ENCODE data around the gene KRT77. TPM values are rescaled to one million over a fixed set of nuclear protein-coding genes. Genes with fewer than 3 reads are reported as not detected.

KRT77 gene
- total RNA-seq, 1 donor from 2014 or later, result not detected

GRCh38 chr12:52655251-52655650 lies 48.1 kb downstream of the KRT77 start:
- TF ChIP-seq CTCF (IDR thresholded peaks at IDR 0.05), result no peak
- H3K9me3 Mint-ChIP-seq (ENCODE audit: low read depth), result no peaks in the 10 kb centered on the region
- H3K4me1 Mint-ChIP-seq (ENCODE audit: low read depth), result no peaks in the 10 kb centered on the region
- no peak overlapping the region for H3K4me3 Mint-ChIP-seq (ENCODE audit: unreplicated experiment)
- peaks cover 73% of the 10 kb centered on the region for H3K27me3 Mint-ChIP-seq (ENCODE audit: low read depth)
- no peak for DNase-seq (ENCODE audit: low spot score)
- no peaks in the 10 kb centered on the region for H3K36me3 Mint-ChIP-seq (ENCODE audit: low read depth)
- no peak overlapping the region for H3K27ac Mint-ChIP-seq (ENCODE audit: unreplicated experiment)

GRCh38 chr12:52651726-52652261 lies 51.5 kb downstream of the KRT77 start, which contains the start of gene KRT2:
Gene KRT2 (minus strand): TSS chr12:52652211. CDS start chr12:52652142, 69 bp downstream.
- no peak within 1 kb of the TSS for H3K4me3 Mint-ChIP-seq (ENCODE audit: unreplicated experiment)
- H3K4me1 Mint-ChIP-seq (ENCODE audit: low read depth), result no peaks in the 10 kb centered on the region
- H3K27me3 Mint-ChIP-seq (ENCODE audit: low read depth), result peaks cover 63% of the 10 kb centered on the region
- H3K9me3 Mint-ChIP-seq (ENCODE audit: low read depth), result no peaks in the 10 kb centered on the region
- no peak for TF ChIP-seq CTCF (IDR thresholded peaks at IDR 0.05)
- no peak within 1 kb of the TSS for H3K27ac Mint-ChIP-seq (ENCODE audit: unreplicated experiment)
- H3K36me3 Mint-ChIP-seq (ENCODE audit: low read depth), result no peaks in the 10 kb centered on the region
- no peak for DNase-seq (ENCODE audit: low spot score)

GRCh38 chr12:52650520-52651081 lies 52.7 kb downstream of the KRT77 start:
- H3K4me1 Mint-ChIP-seq (ENCODE audit: low read depth), result no peaks in the 10 kb centered on the region
- H3K4me3 Mint-ChIP-seq (ENCODE audit: unreplicated experiment), result no peak overlapping the region
- no peak for DNase-seq (ENCODE audit: low spot score)
- no peak for TF ChIP-seq CTCF (IDR thresholded peaks at IDR 0.05)
- no peaks in the 10 kb centered on the region for H3K36me3 Mint-ChIP-seq (ENCODE audit: low read depth)
- H3K9me3 Mint-ChIP-seq (ENCODE audit: low read depth), result no peaks in the 10 kb centered on the region
- no peak overlapping the region for H3K27ac Mint-ChIP-seq (ENCODE audit: unreplicated experiment)
- peaks cover 65% of the 10 kb centered on the region for H3K27me3 Mint-ChIP-seq (ENCODE audit: low read depth)

GRCh38 chr12:52649066-52649465 lies 54.3 kb downstream of the KRT77 start:
- H3K4me1 Mint-ChIP-seq (ENCODE audit: low read depth), result no peaks in the 10 kb centered on the region
- no peaks in the 10 kb centered on the region for H3K36me3 Mint-ChIP-seq (ENCODE audit: low read depth)
- TF ChIP-seq CTCF (IDR thresholded peaks at IDR 0.05), result no peak
- DNase-seq (ENCODE audit: low spot score), result no peak
- no peak overlapping the region for H3K27ac Mint-ChIP-seq (ENCODE audit: unreplicated experiment)
- H3K27me3 Mint-ChIP-seq (ENCODE audit: low read depth), result peaks cover 66% of the 10 kb centered on the region
- no peak overlapping the region for H3K4me3 Mint-ChIP-seq (ENCODE audit: unreplicated experiment)
- H3K9me3 Mint-ChIP-seq (ENCODE audit: low read depth), result no peaks in the 10 kb centered on the region

GRCh38 chr12:52648012-52648550 lies 55.2 kb downstream of the KRT77 start:
- Mint-ChIP-seq H3K27ac (ENCODE audit: unreplicated experiment) (no peak overlapping the region), H3K36me3 (ENCODE audit: low read depth) (no peaks in the 10 kb centered on the region), H3K4me1 (ENCODE audit: low read depth) (no peaks in the 10 kb centered on the region), H3K4me3 (ENCODE audit: unreplicated experiment) (no peak overlapping the region), H3K9me3 (ENCODE audit: low read depth) (no peaks in the 10 kb centered on the region), H3K27me3 (ENCODE audit: low read depth) (peaks cover 62% of the 10 kb centered on the region)
- DNase-seq (ENCODE audit: low spot score), result no peak
- no peak for TF ChIP-seq CTCF (IDR thresholded peaks at IDR 0.05)

All from chondrocyte (in vitro differentiated cells).